Activated CD8-positive, alpha-beta memory T cell treated with anti-CD3 and anti-CD28 coated beads for 36 hours (primary cell): ENCODE data around the gene LRRC17. TPM values are rescaled to one million over a fixed set of nuclear protein-coding genes. Genes with fewer than 3 reads are reported as not detected.

Experiments
- total RNA-seq, 2 experiments: library from RNA; stranded (reverse); gene quantifications; one replicate each; pipeline ENCODE4 v1.2.3, GENCODE V29; 2021

Gene LRRC17
- total RNA-seq, 2 experiments from 2014 or later = not detected

Other genes starting within 250 kb of the LRRC17 start
- 1 to 10 TPM; 8.6 to 9.7 TPM for gene POLR2J2, start 241.3 kb upstream of the LRRC17 start, total RNA-seq
- gene FAM185A, start 164.0 kb upstream of the LRRC17 start, total RNA-seq = 10 to 100 TPM in 1 of 2 experiments, 1 to 10 TPM in 1; 9.1 to 10.2 TPM
- under 1 TPM; 0.78 to 0.86 TPM for gene FBXL13, start 161.8 kb downstream of the LRRC17 start, total RNA-seq
- 10 to 100 TPM; 52.2 to 53.9 TPM for gene ARMC10, start 162.1 kb downstream of the LRRC17 start, total RNA-seq
- gene NAPEPLD, start 236.1 kb downstream of the LRRC17 start, total RNA-seq = 1 to 10 TPM; 7.0 to 7.4 TPM